H1 (cell line): ENCODE data around the gene DPEP3. TPM values are rescaled to one million over a fixed set of nuclear protein-coding genes. Genes with fewer than 3 reads are reported as not detected.

ENCODE experiments used
- CTCF ChIA-PET: fragments of 300-600 bp; sonication (Branson Sonifier 250); formaldehyde crosslinking; loops from one replicate; lab custom pipeline; 2021; ENCODE audit not compliant: partially characterized antibody; lab: Charles Lee
- POLR2A ChIA-PET: fragments of 300-600 bp; sonication (Branson Sonifier 250); formaldehyde crosslinking; loops from one replicate; lab custom pipeline; 2021; ENCODE audit warnings: inconsistent platforms; ENCODE audit not compliant: partially characterized antibody; lab: Charles Lee
- DNase-seq, 2 experiments: peaks; one replicate each; pipeline versions ENCODE4 v3.0.0 to v3.0.0-alpha.2; 2010 to 2022; ENCODE audit warnings: low spot score in 2 of 2, low read depth in 1 of 2, mixed read lengths in 1 of 2
- FAIRE-seq: peaks from 2 replicates; lab custom pipeline; 2011; peaks lifted over from hg19 to GRCh38; lab: Jason Lieb, UNC
- H2AFZ ChIP-seq: 2 replicates; pipeline ENCODE4 v1.8.1; 2012; ENCODE audit warnings: low read length, inconsistent platforms
- H2AK5ac ChIP-seq: 2 replicates; pipeline ENCODE4 v1.6.1; 2013; ENCODE audit warnings: low read depth, low read length
- H2BK120ac ChIP-seq: replicated peaks from 2 replicates; pipeline ENCODE3; 2013; ENCODE audit warnings: low read depth, low read length, inconsistent platforms
- H2BK12ac ChIP-seq: 2 replicates; pipeline ENCODE4 v1.6.1; 2013; ENCODE audit warnings: low read depth, low read length
- H2BK15ac ChIP-seq: 2 replicates; pipeline ENCODE4 v1.6.1; 2013; ENCODE audit warnings: low read length
- H2BK20ac ChIP-seq: 2 replicates; pipeline ENCODE4 v1.6.1; 2013; ENCODE audit warnings: low read length
- H2BK5ac ChIP-seq: 2 replicates; pipeline ENCODE4 v1.6.1; 2013; ENCODE audit warnings: low read depth, low read length
- H3K14ac ChIP-seq: 2 replicates; pipeline ENCODE4 v1.6.1; 2013; ENCODE audit warnings: inconsistent platforms; ENCODE audit not compliant: insufficient read length
- H3K18ac ChIP-seq: 2 replicates; pipeline ENCODE4 v1.6.1; 2013; ENCODE audit warnings: low read length; ENCODE audit errors: extremely low read depth
- H3K23ac ChIP-seq: 2 replicates; pipeline ENCODE4 v1.6.1; 2013; ENCODE audit warnings: inconsistent platforms; ENCODE audit not compliant: insufficient read length
- H3K23me2 ChIP-seq: 2 replicates; pipeline ENCODE4 v1.6.1; 2013; ENCODE audit warnings: low read depth, low read length
- H3K27ac ChIP-seq: 2 replicates; pipeline ENCODE4 v1.6.1; 2011; ENCODE audit warnings: low read depth, low read length, inconsistent platforms
- H3K27me3 ChIP-seq, 4 experiments: replicated peaks in 1 of 4; 1 replicate in 1 of 4; 2 replicates in 3 of 4; pipeline versions ENCODE4 v1.6.1 to v1.8.1; 2011 to 2013; ENCODE audit warnings: low read length in 3 of 4, mild to moderate bottlenecking in 3 of 4, inconsistent platforms in 2 of 4, mixed read lengths in 2 of 4, moderate library complexity in 1 of 4; ENCODE audit not compliant: control insufficient read depth in 3 of 4, insufficient read depth in 3 of 4; ENCODE audit errors: extremely low read depth in 1 of 4
- H3K36me3 ChIP-seq, 4 experiments: 2 replicates each; pipeline versions ENCODE4 v1.6.1 to v1.8.1; 2011 to 2013; ENCODE audit warnings: mild to moderate bottlenecking in 4 of 4, low read length in 3 of 4, moderate library complexity in 2 of 4, control low read depth in 1 of 4, inconsistent platforms in 1 of 4; ENCODE audit not compliant: insufficient read depth in 4 of 4, control insufficient read depth in 2 of 4
- H3K4ac ChIP-seq: replicated peaks from 2 replicates; pipeline ENCODE3; 2013; ENCODE audit warnings: low read length, low read depth, mixed read lengths, inconsistent platforms; ENCODE audit not compliant: insufficient read length
- H3K4me1 ChIP-seq, 4 experiments: replicated peaks in 1 of 4; 1 replicate in 1 of 4; 2 replicates in 3 of 4; pipeline versions ENCODE4 v1.6.1 to v1.8.1; 2011 to 2013; ENCODE audit warnings: low read length in 3 of 4, inconsistent platforms in 2 of 4, mixed read lengths in 1 of 4; ENCODE audit not compliant: insufficient read depth in 4 of 4, control insufficient read depth in 3 of 4
- H3K4me2 ChIP-seq, 2 experiments: 2 replicates each; pipeline versions ENCODE4 v1.6.1 to v1.8.1; 2011 to 2013; ENCODE audit warnings: low read depth in 2 of 2, low read length in 2 of 2, control low read depth in 1 of 2, inconsistent platforms in 1 of 2, mild to moderate bottlenecking in 1 of 2; ENCODE audit not compliant: insufficient read depth in 1 of 2
- H3K4me3 ChIP-seq, 4 experiments: fragments of 200-600, 300-600 bp in 1 of 4; sonication (generic), shearing (Covaris generic), sonication (Bioruptor Twin) in 1 of 4; 2 replicates each; pipeline versions ENCODE4 v1.5.1 to v1.8.1; 2011 to 2016; ENCODE audit warnings: low read length in 4 of 4, low read depth in 3 of 4, control low read depth in 2 of 4, inconsistent platforms in 2 of 4, mild to moderate bottlenecking in 2 of 4, mixed read lengths in 1 of 4, moderate library complexity in 1 of 4; ENCODE audit not compliant: insufficient read depth in 2 of 4; ENCODE audit errors: extremely low read depth in 1 of 4
- H3K56ac ChIP-seq: replicated peaks from 2 replicates; pipeline ENCODE3; 2013; ENCODE audit warnings: low read depth, mild to moderate bottlenecking, mixed read lengths, low read length, inconsistent platforms; ENCODE audit not compliant: insufficient read length
- H3K79me1 ChIP-seq: 2 replicates; pipeline ENCODE4 v1.6.1; 2013; ENCODE audit warnings: low read depth, low read length, control low read depth
- H3K79me2 ChIP-seq, 2 experiments: 2 replicates each; pipeline versions ENCODE4 v1.6.1 to v1.8.1; 2012 to 2013; ENCODE audit warnings: low read length in 2 of 2, mild to moderate bottlenecking in 2 of 2, inconsistent platforms in 1 of 2; ENCODE audit not compliant: insufficient read depth in 2 of 2, control insufficient read depth in 1 of 2
- H3K9ac ChIP-seq, 4 experiments: replicated peaks in 1 of 4; 1 replicate in 1 of 4; 2 replicates in 3 of 4; pipeline versions ENCODE4 v1.6.1 to v1.8.1; 2011 to 2013; ENCODE audit warnings: low read depth in 3 of 4, low read length in 3 of 4, control low read depth in 2 of 4, mild to moderate bottlenecking in 2 of 4, moderate library complexity in 2 of 4, inconsistent platforms in 1 of 4; ENCODE audit errors: extremely low read depth in 1 of 4
- H3K9me3 ChIP-seq, 2 experiments: 2 replicates each; pipeline versions ENCODE4 v1.6.1 to v1.8.1; 2012 to 2013; ENCODE audit warnings: mild to moderate bottlenecking in 2 of 2, moderate library complexity in 2 of 2, control low read depth in 1 of 2, inconsistent platforms in 1 of 2, low read depth in 1 of 2, low read length in 1 of 2, mixed read lengths in 1 of 2; ENCODE audit not compliant: insufficient read depth in 2 of 2
- H4K20me1 ChIP-seq, 2 experiments: replicated peaks in 1 of 2; 2 replicates each; pipeline versions ENCODE3 to v1.8.1; 2011 to 2013; ENCODE audit warnings: inconsistent platforms in 2 of 2, low read length in 2 of 2, mild to moderate bottlenecking in 1 of 2; ENCODE audit not compliant: insufficient read depth in 2 of 2, control insufficient read depth in 1 of 2
- H4K5ac ChIP-seq: 2 replicates; pipeline ENCODE4 v1.6.1; 2013; ENCODE audit warnings: low read length, low read depth, mixed read lengths, inconsistent platforms; ENCODE audit not compliant: insufficient read length
- H4K8ac ChIP-seq: 2 replicates; pipeline ENCODE4 v1.8.0; 2013; ENCODE audit warnings: mild to moderate bottlenecking, moderate library complexity, low read length, inconsistent platforms; ENCODE audit not compliant: insufficient read depth; ENCODE audit errors: extremely low read depth
- H4K91ac ChIP-seq: replicated peaks from 2 replicates; pipeline ENCODE3; 2013; ENCODE audit warnings: low read length, mixed read lengths, inconsistent platforms; ENCODE audit not compliant: insufficient read length
- CBX5 ChIP-seq: fragments of 300-800, 300-1000 bp; sonication (generic); IDR thresholded peaks from 2 replicates; pipeline ENCODE4 v1.7.1; 2016; ENCODE audit warnings: antibody characterized with exemption, low read length, low read depth
- KDM4A ChIP-seq: IDR thresholded peaks from one replicate; pipeline ENCODE4 v1.7.1; 2012; ENCODE audit warnings: low read depth, mild to moderate bottlenecking, moderate library complexity, low read length, inconsistent platforms; ENCODE audit not compliant: severe bottlenecking
- MAX ChIP-seq: IDR thresholded peaks from 2 replicates; pipeline ENCODE4 v1.6.1; 2012; ENCODE audit warnings: inconsistent platforms
- SP1 ChIP-seq: IDR thresholded peaks from 2 replicates; pipeline ENCODE4 v1.6.1; 2011; ENCODE audit warnings: low read depth, low read length
- WGBS, 2 experiments: shearing (Covaris generic) in 1 of 2; methylation state at CpG; one replicate each; pipeline versions ENCODE4 v1.1.6 to v1.1.7; 2013 to 2015; ENCODE audit warnings: low lambda C conversion rate in 2 of 2, mixed read lengths in 2 of 2, inconsistent platforms in 1 of 2, low coverage in 1 of 2, missing lambda C conversion rate in 1 of 2; ENCODE audit not compliant: insufficient replicate concordance in 2 of 2, insufficient coverage in 1 of 2, insufficient read length in 1 of 2; ENCODE audit errors: extremely low coverage in 1 of 2, missing lambda C conversion rate in 1 of 2; 5-methylcytosine and 5-hydroxymethylcytosine counted together
- polyA plus RNA-seq, 7 experiments: library from polyadenylated mRNA; depleted of rRNA in 3 of 7; stranded (reverse) in 5 of 7; unstranded in 2 of 7; fragments of >200 nt in 5 of 7; fragments of 200-250 nt in 2 of 7; gene quantifications; 1 replicate in 5 of 7; 2 replicates in 1 of 7; 4 replicates in 1 of 7; pipeline versions ENCODE4 v1.2.1 to v1.2.3, GENCODE V29; 2011 to 2013; ENCODE audit warnings: missing spikeins in 2 of 7, mixed read lengths in 2 of 7
- total RNA-seq: library from RNA; stranded (reverse); fragmentation: NEBNext Ultra II Directional; extraction: Animal tissue kit (Norgen Biotek cat#: 25700); gene quantifications from 2 replicates; pipeline ENCODE4 v1.2.1, GENCODE V29; 2021

DPEP3 gene
- total and polyA plus RNA-seq, 2 of the 8 experiments (the other 6 are each of a cell fraction or from before 2014, with no cell fraction given): 6.5 to 9.9 TPM

GRCh38 chr16:67963662-67964321, 16.5 kb downstream of the DPEP3 start:
- H3K79me2 ChIP-seq: peaks cover 0 to 4% of the 10 kb centered on the region in 2 experiments; a peak in 2 of 4 replicates
- no peak overlapping the region for H2BK20ac ChIP-seq
- POLR2A ChIA-PET: interaction anchor here (0.6 to 3.9 kb wide), 12 partner anchors 8 to 416 kb away, joined by 3 to 26 read pairs (median 3); partner anchors contain the start of genes DDX28, DUS2, EDC4 and PSMB10
- no peaks in the 10 kb centered on the region for H3K27me3 ChIP-seq
- H2BK5ac ChIP-seq: peak overlapping the region; percentile 35; the same call in 1 of the 2 replicates
- no peak overlapping the region for H3K4ac ChIP-seq
- peak; percentile 36 to 75 for DNase-seq
- H3K18ac ChIP-seq: no peak overlapping the region
- H3K23ac ChIP-seq: no peak overlapping the region
- no peak for FAIRE-seq
- no peak overlapping the region for H2BK12ac ChIP-seq
- H3K56ac ChIP-seq: no peak overlapping the region
- H3K23me2 ChIP-seq: peaks cover 7% of the 10 kb centered on the region; the same call in 1 of the 2 replicates
- 72% methylated on average over 26 of the region's 32 CpGs; no CpG with 5 or more reads in 1 of the 2 experiments for WGBS, 2 experiments
- no peak overlapping the region for H2BK120ac ChIP-seq
- H3K4me2 ChIP-seq: peak overlapping the region in 1 of 2 experiments; percentile 11; a peak in 1 of 4 replicates
- no peak overlapping the region for H4K5ac ChIP-seq
- H3K14ac ChIP-seq: no peak overlapping the region
- no peak overlapping the region for H3K4me3 ChIP-seq
- H2BK15ac ChIP-seq: no peak overlapping the region; the same call in 1 of the 2 replicates
- H3K4me1 ChIP-seq: peaks cover 6 to 25% (median 18%) of the 10 kb centered on the region in 4 experiments
- H2AK5ac ChIP-seq: no peak overlapping the region
- H4K8ac ChIP-seq: peak overlapping the region; percentile 36; the same call in 1 of the 2 replicates
- H3K36me3 ChIP-seq: peaks cover 4 to 19% (median 17%) of the 10 kb centered on the region in 4 experiments; a peak in 6 of 8 replicates
- H3K9ac ChIP-seq: no peak overlapping the region
- no peak overlapping the region for H3K27ac ChIP-seq
- no peak overlapping the region for H2AFZ ChIP-seq
- H3K9me3 ChIP-seq: no peaks in the 10 kb centered on the region
- CTCF ChIA-PET: interaction anchor here (0.7 to 10.9 kb wide), 11 partner anchors 15 to 301 kb away, joined by 3 to 90 read pairs (median 4); partner anchors contain the start of genes LCAT, NRN1L and SLC7A6
- H4K91ac ChIP-seq: no peak overlapping the region
- peaks cover 2 to 25% of the 10 kb centered on the region in 2 experiments for H4K20me1 ChIP-seq
- peaks cover 20% of the 10 kb centered on the region; the same call in 1 of the 2 replicates for H3K79me1 ChIP-seq
- TF ChIP-seq KDM4A: no peak
- TF ChIP-seq SP1: peak; percentile 63; the same call in 1 of the 2 replicates
- TF ChIP-seq CBX5: no peak
- no peak for TF ChIP-seq MAX
